GM12878 (cell line): ENCODE measurements around the gene ERO1A. TPM values are rescaled to one million over a fixed set of nuclear protein-coding genes. Genes with fewer than 3 reads are reported as not detected.

Experiments
- ATAC-seq: fragments of 200-7000 bp; cut with Tn5 transposase; 3 replicates; pipeline ENCODE4 v1.9.1; 2020; ENCODE audit warnings: mild to moderate bottlenecking, moderate library complexity
- BruUV-seq: library from RNA; stranded (reverse); fragments of 400-500 nt; replicated peaks from 2 replicates; lab custom pipeline; 2021; lab: Mats Ljungman, UMichigan
- CTCF ChIA-PET: fragments of 300-600 bp; sonication (Branson Sonifier 250); formaldehyde crosslinking; extraction: SDS; loops from one replicate; lab custom pipeline; 2021; ENCODE audit warnings: inconsistent platforms; lab: Yijun Ruan, JAX
- POLR2A ChIA-PET: fragments of 350-600 bp; formaldehyde crosslinking; extraction: SDS; loops from one replicate; lab custom pipeline; 2021; ENCODE audit warnings: inconsistent platforms; lab: Charles Lee
- RAD21 ChIA-PET: fragments of 300-600 bp; sonication (Branson Sonifier 250); formaldehyde crosslinking; loops from one replicate; lab custom pipeline; 2023; ENCODE audit warnings: antibody characterized with exemption; ENCODE audit not compliant: unreplicated experiment; lab: Charles Lee
- SMC1A ChIA-PET: fragments of 300-600 bp; sonication (Branson Sonifier 250); formaldehyde crosslinking; loops from one replicate; lab custom pipeline; 2023; ENCODE audit not compliant: unreplicated experiment, uncharacterized antibody; lab: Charles Lee
- DNase-seq: peaks from one replicate; pipeline ENCODE4 v3.0.0-alpha.2; 2011; ENCODE audit warnings: low read depth, low spot score
- FAIRE-seq: peaks from 3 replicates; lab custom pipeline; 2011; peaks lifted over from hg19 to GRCh38; lab: Jason Lieb, UNC
- H2AFZ ChIP-seq: 2 replicates; pipeline ENCODE4 v1.6.0; 2011; ENCODE audit warnings: low read depth, low read length, control low read depth; ENCODE audit not compliant: control insufficient read depth
- H3K27ac ChIP-seq: 2 replicates; pipeline ENCODE4 v1.5.1; 2011; ENCODE audit warnings: control low read depth; ENCODE audit not compliant: control insufficient read depth, insufficient read depth
- H3K27me3 ChIP-seq, 2 experiments: replicated peaks in 1 of 2; 2 replicates each; pipeline versions ENCODE4 v1.6.0 to v1.6.1; 2011; ENCODE audit warnings: low read length in 1 of 2; ENCODE audit not compliant: control insufficient read depth in 2 of 2, insufficient read depth in 2 of 2
- H3K36me3 ChIP-seq, 2 experiments: 2 replicates each; pipeline ENCODE4 v1.5.1; 2011; ENCODE audit warnings: low read length in 1 of 2; ENCODE audit not compliant: control insufficient read depth in 2 of 2, insufficient read depth in 2 of 2
- H3K4me1 ChIP-seq: 2 replicates; pipeline ENCODE4 v1.6.1; 2011; ENCODE audit warnings: mild to moderate bottlenecking, low read length, moderate library complexity, mixed read lengths; ENCODE audit not compliant: control insufficient read depth, insufficient read depth
- H3K4me2 ChIP-seq: 2 replicates; pipeline ENCODE4 v1.6.0; 2011; ENCODE audit warnings: control low read depth; ENCODE audit not compliant: control insufficient read depth, insufficient read depth
- H3K4me3 ChIP-seq: fragments of 200-600 bp; sonication (generic); 2 replicates; pipeline ENCODE4 v1.5.1; 2016
- H3K79me2 ChIP-seq: 2 replicates; pipeline ENCODE4 v1.6.0; 2011; ENCODE audit warnings: low read length; ENCODE audit not compliant: control insufficient read depth, insufficient read depth
- H3K9ac ChIP-seq: 2 replicates; pipeline ENCODE4 v1.8.0; 2011; ENCODE audit warnings: low read length, control low read depth, mixed read lengths; ENCODE audit not compliant: control insufficient read depth, insufficient read depth
- H3K9me3 ChIP-seq: replicated peaks from 3 replicates; pipeline ENCODE4 v1.5.1; 2011; ENCODE audit warnings: mild to moderate bottlenecking, low read length; ENCODE audit not compliant: control insufficient read depth, insufficient read depth
- H4K20me1 ChIP-seq: 2 replicates; pipeline ENCODE4 v1.6.0; 2011; ENCODE audit not compliant: control insufficient read depth, insufficient read depth
- ASH2L ChIP-seq: fragments of 300-600, 200-600 bp; sonication (generic); IDR thresholded peaks from 2 replicates; pipeline ENCODE4 v1.6.1; 2017; ENCODE audit warnings: low read depth, mild to moderate bottlenecking, borderline replicate concordance
- BCL11A ChIP-seq: IDR thresholded peaks from 2 replicates; pipeline ENCODE4 v1.6.1; 2011; ENCODE audit warnings: low read depth, low read length
- E2F4 ChIP-seq: IDR thresholded peaks from 2 replicates; pipeline ENCODE4 v1.6.1; 2012; ENCODE audit warnings: low read depth, low read length, improper control_type of control experiment
- EED ChIP-seq: sonication (generic); IDR thresholded peaks from 2 replicates; pipeline ENCODE4 v1.6.1; 2016; ENCODE audit warnings: antibody characterized with exemption, low read depth
- IKZF1 ChIP-seq: fragments of 450-650 bp; conservative IDR thresholded peaks from 2 replicates; pipeline ENCODE4 v1.6.1; 2017; ENCODE audit warnings: antibody characterized with exemption, mild to moderate bottlenecking
- MEF2A ChIP-seq: IDR thresholded peaks from 2 replicates; pipeline ENCODE4 v1.6.1; 2011; ENCODE audit warnings: low read depth, mild to moderate bottlenecking, low read length, moderate library complexity; ENCODE audit not compliant: insufficient read depth
- RBBP5 ChIP-seq: fragments of 200-600 bp; sonication (generic); conservative IDR thresholded peaks from 2 replicates; pipeline ENCODE4 v1.6.1; 2016
- STAT1 ChIP-seq: fragments of 450-650 bp; conservative IDR thresholded peaks from 2 replicates; pipeline ENCODE4 v1.6.1; 2014; ENCODE audit warnings: antibody characterized with exemption, mild to moderate bottlenecking
- TARDBP ChIP-seq: IDR thresholded peaks from 2 replicates; pipeline ENCODE4 v1.6.1; 2016; ENCODE audit warnings: borderline replicate concordance
- ZNF274 ChIP-seq: IDR thresholded peaks from one replicate; pipeline ENCODE4 v1.8.0; 2011; ENCODE audit not compliant: insufficient read length, insufficient read depth
- WGBS: methylation state at CpG from one replicate; pipeline ENCODE4 v1.1.6; 2016; ENCODE audit warnings: low lambda C conversion rate; ENCODE audit not compliant: insufficient replicate concordance, insufficient coverage; ENCODE audit errors: missing lambda C conversion rate; 5-methylcytosine and 5-hydroxymethylcytosine counted together
- in situ Hi-C: fragments of 300-500 bp; cut with MboI; formaldehyde crosslinking; loops from 9 replicates; pipeline ENCODE4 v1.14.3; 2018; ENCODE audit warnings: mixed read lengths
- intact Hi-C: fragments of 100-400 bp; cut with micrococcal nuclease; formaldehyde crosslinking; loops from one replicate; pipeline ENCODE4 v1.14.2; 2022; ENCODE audit not compliant: unreplicated experiment
- polyA plus RNA-seq, 11 experiments: library from polyadenylated mRNA; depleted of rRNA in 4 of 11; unstranded in 6 of 11; stranded (reverse) in 5 of 11; fragments of >200 nt; fragmentation: Nextera tagmentation in 4 of 11; fragmentation: Illumina TruSeq in 1 of 11; extraction: Ambion mirVana in 4 of 11; extraction: Trizol in 1 of 11; gene quantifications; 1 replicate in 1 of 11; 2 replicates in 10 of 11; pipeline versions ENCODE4 v1.2.1 to v1.2.3, GENCODE V29; 2011 to 2016; ENCODE audit warnings: inconsistent platforms in 2 of 11, missing spikeins in 2 of 11, low read depth in 1 of 11
- total RNA-seq, 4 experiments: library from RNA; depleted of rRNA in 3 of 4; stranded (reverse); fragments of >200 nt in 3 of 4; fragmentation: Illumina TruSeq in 1 of 4; extraction: Trizol in 1 of 4; gene quantifications; 2 replicates each; pipeline versions ENCODE4 v1.2.1 to v1.2.3, GENCODE V29; 2013 to 2021
- TF ChIP-seq, protein P1 (sequence below): fragments of 450-650 bp; conservative IDR thresholded peaks from 2 replicates; pipeline ENCODE4 v1.6.1; 2017; ENCODE audit warnings: mild to moderate bottlenecking, moderate library complexity
- TF ChIP-seq, protein P2 (sequence below), 3 experiments: IDR thresholded peaks in 2 of 3; conservative IDR thresholded peaks in 1 of 3; 2 replicates each; pipeline ENCODE4 v1.5.1; 2011; ENCODE audit warnings: low read depth in 3 of 3, low read length in 3 of 3, mild to moderate bottlenecking in 3 of 3, control low read depth in 2 of 3, moderate library complexity in 2 of 3, inconsistent platforms in 1 of 3, mixed read lengths in 1 of 3; ENCODE audit not compliant: control insufficient read depth in 2 of 3, insufficient read depth in 1 of 3; ENCODE audit errors: extremely low read depth in 1 of 3

The ERO1A gene
- total and polyA plus RNA-seq, 10 of the 15 experiments (the other 5 are each of a cell fraction or from before 2014, with no cell fraction given): 17.5 to 93.1 (median 48.5) TPM

GRCh38 chr14:52607061-52607460, 88.3 kb downstream of the ERO1A start:
- TF ChIP-seq TARDBP (no peak), EED (no peak), IKZF1 (no peak), MEF2A (no peak), STAT1 (no peak), ASH2L (no peak), ZNF274 (no peak), E2F4 (no peak), BCL11A (no peak), RBBP5 (no peak)
- TF ChIP-seq, protein P1, sequence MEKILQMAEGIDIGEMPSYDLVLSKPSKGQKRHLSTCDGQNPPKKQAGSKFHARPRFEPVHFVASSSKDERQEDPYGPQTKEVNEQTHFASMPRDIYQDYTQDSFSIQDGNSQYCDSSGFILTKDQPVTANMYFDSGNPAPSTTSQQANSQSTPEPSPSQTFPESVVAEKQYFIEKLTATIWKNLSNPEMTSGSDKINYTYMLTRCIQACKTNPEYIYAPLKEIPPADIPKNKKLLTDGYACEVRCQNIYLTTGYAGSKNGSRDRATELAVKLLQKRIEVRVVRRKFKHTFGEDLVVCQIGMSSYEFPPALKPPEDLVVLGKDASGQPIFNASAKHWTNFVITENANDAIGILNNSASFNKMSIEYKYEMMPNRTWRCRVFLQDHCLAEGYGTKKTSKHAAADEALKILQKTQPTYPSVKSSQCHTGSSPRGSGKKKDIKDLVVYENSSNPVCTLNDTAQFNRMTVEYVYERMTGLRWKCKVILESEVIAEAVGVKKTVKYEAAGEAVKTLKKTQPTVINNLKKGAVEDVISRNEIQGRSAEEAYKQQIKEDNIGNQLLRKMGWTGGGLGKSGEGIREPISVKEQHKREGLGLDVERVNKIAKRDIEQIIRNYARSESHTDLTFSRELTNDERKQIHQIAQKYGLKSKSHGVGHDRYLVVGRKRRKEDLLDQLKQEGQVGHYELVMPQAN: no peak
- TF ChIP-seq, protein P2, sequence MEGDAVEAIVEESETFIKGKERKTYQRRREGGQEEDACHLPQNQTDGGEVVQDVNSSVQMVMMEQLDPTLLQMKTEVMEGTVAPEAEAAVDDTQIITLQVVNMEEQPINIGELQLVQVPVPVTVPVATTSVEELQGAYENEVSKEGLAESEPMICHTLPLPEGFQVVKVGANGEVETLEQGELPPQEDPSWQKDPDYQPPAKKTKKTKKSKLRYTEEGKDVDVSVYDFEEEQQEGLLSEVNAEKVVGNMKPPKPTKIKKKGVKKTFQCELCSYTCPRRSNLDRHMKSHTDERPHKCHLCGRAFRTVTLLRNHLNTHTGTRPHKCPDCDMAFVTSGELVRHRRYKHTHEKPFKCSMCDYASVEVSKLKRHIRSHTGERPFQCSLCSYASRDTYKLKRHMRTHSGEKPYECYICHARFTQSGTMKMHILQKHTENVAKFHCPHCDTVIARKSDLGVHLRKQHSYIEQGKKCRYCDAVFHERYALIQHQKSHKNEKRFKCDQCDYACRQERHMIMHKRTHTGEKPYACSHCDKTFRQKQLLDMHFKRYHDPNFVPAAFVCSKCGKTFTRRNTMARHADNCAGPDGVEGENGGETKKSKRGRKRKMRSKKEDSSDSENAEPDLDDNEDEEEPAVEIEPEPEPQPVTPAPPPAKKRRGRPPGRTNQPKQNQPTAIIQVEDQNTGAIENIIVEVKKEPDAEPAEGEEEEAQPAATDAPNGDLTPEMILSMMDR (IDR thresholded peaks at IDR 0.05 in 2 of 3, conservative IDR thresholded peaks at IDR 0.05 in 1 of 3; ENCODE audit: control insufficient read depth in 2 of 3, extremely low read depth in 1 of 3, insufficient read depth in 1 of 3, low read depth in 3 of 3, low read length in 3 of 3): no peak
- H3K27me3 ChIP-seq: no peaks in the 10 kb centered on the region
- H3K4me3 ChIP-seq: no peak overlapping the region
- no peaks in the 10 kb centered on the region; the same call in 2 of the 3 replicates for H3K9me3 ChIP-seq
- intact Hi-C loops (no loop called here), in situ Hi-C loops (no loop called here)
- no peak overlapping the region for H3K4me2 ChIP-seq
- FAIRE-seq (no peak), DNase-seq (no peak), ATAC-seq (no peak)
- BruUV-seq: no TSS peak
- H2AFZ ChIP-seq: no peak overlapping the region
- no peak overlapping the region for H3K27ac ChIP-seq
- H3K36me3 ChIP-seq: no peaks in the 10 kb centered on the region
- ChIA-PET SMC1A (no interaction called here), RAD21 (no interaction called here), POLR2A (no interaction called here), CTCF (no interaction called here)
- H4K20me1 ChIP-seq: no peaks in the 10 kb centered on the region
- H3K79me2 ChIP-seq: no peaks in the 10 kb centered on the region
- WGBS: 100% methylated on average over 1 of the region's 1 CpG
- no peak overlapping the region for H3K9ac ChIP-seq
- H3K4me1 ChIP-seq: no peaks in the 10 kb centered on the region
